Fibroblast of lung (primary cell): ENCODE measurements around the gene CHCHD6.

Source experiments
- CTCF ChIP-seq, 2 donors: IDR thresholded peaks in 1 of 2; conservative IDR thresholded peaks in 1 of 2; 1 replicate in 1 of 2; 2 replicates in 1 of 2; pipeline ENCODE4 v1.5.1; 2011 to 2012; ENCODE audit warnings: low read length in 2 of 2, control low read depth in 1 of 2, inconsistent platforms in 1 of 2, low read depth in 1 of 2, mild to moderate bottlenecking in 1 of 2
- EZH2 ChIP-seq: IDR thresholded peaks from 2 replicates; pipeline ENCODE4 v1.5.1; 2012; ENCODE audit warnings: low read length, control low read depth, mild to moderate bottlenecking; ENCODE audit errors: missing control alignments

- TF ChIP-seq CTCF (conservative IDR thresholded peaks at IDR 0.05 in 1 of 2, IDR thresholded peaks at IDR 0.05 in 1 of 2; ENCODE audit: low read depth in 1 of 2, low read length in 2 of 2) = no peak
- TF ChIP-seq EZH2 = no peak
Observed at GRCh38 chr3:126965526-126966080, 261.6 kb downstream of the CHCHD6 start.
